HG03097 (cell line): ENCODE measurements around the gene STK10.

Source experiments
- ATAC-seq: cut with Tn5 transposase; IDR thresholded peaks from one replicate; pipeline ENCODE4 v1.9.1; 2021; ENCODE audit not compliant: unreplicated experiment, low FRiP score

Gene STK10

GRCh38 chr5:171992305-171992704 lies 195.7 kb downstream of the STK10 start:
- ATAC-seq: no peak
